Spleen (tissue), 7 donors: ENCODE results near the gene AK2.

Experiments
- CTCF ChIP-seq, 11 experiments: fragments of 200-600 bp in 7 of 11; fragments of 450-650 bp in 4 of 11; sonication (generic) in 4 of 11; IDR thresholded peaks in 8 of 11; conservative IDR thresholded peaks in 3 of 11; 1 replicate in 7 of 11; 2 replicates in 4 of 11; pipeline versions ENCODE4 v1.4.0 to v1.8.0; 2016 to 2021; ENCODE audit warnings: antibody characterized with exemption in 11 of 11, inconsistent platforms in 4 of 11, mild to moderate bottlenecking in 1 of 11
- POLR2A ChIP-seq, 3 donors: fragments of 450-650 bp; IDR thresholded peaks; one replicate each; pipeline ENCODE4 v1.5.1; 2017; ENCODE audit warnings: antibody characterized with exemption in 3 of 3, mild to moderate bottlenecking in 1 of 3
- POLR2AphosphoS5 ChIP-seq, 3 donors: sonication (generic); formaldehyde crosslinking; IDR thresholded peaks; one replicate each; pipeline ENCODE4 v1.5.1; 2017; ENCODE audit warnings: antibody characterized with exemption in 3 of 3
- donor health status: DM: no; HTN: no; CAD: no; lungs with moderate emphysema.
- donor health status: DM: no; HTN: no; CAD: no.
- donor health status: DM: no; HTN: no; CAD: no.

DNA sequence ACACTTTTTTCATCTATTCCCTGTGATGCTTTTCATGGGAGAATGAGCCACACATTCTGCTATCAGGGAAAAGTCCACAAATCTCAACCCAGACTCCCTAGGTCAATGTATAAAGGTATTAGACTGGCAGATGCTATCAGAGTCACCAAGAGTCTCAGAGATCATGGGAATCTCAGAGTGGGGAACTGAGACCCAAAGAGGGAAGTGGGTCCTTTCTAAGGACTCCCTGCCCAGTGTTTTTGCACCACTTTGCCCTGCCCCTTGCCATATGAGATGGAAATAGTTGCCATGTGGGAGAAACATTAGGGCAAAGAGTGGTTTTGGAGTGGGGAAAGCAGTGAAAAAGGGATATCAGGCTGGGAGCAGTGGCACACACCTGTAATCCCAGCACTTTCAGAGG, 25.2 kb upstream of the AK2 start:
- no peak for TF ChIP-seq POLR2A (IDR thresholded peaks at IDR 0.05)
- no peak for TF ChIP-seq CTCF (IDR thresholded peaks at IDR 0.05 in 8 of 11, conservative IDR thresholded peaks at IDR 0.05 in 3 of 11)
- TF ChIP-seq POLR2AphosphoS5 (IDR thresholded peaks at IDR 0.05) = no peak
